Measurements from ENCODE around the gene CD69.
A peak's percentile ranks its signal among the peaks of the same experiment; 100 is the strongest.
"Not testable (repeated sequence)": the region's sequence is repeated elsewhere in the genome, so short reads cannot be mapped to it uniquely, and the experiment has no call there.

CD69 gene

GRCh38 chr12:9745199-9745598 is 15.5 kb downstream of the CD69 start:
- DNase-seq: no peak

- DNase-seq: no peak
Observed at GRCh38 chr12:9742661-9743060, 18.0 kb downstream of the CD69 start.

GRCh38 chr12:9741726-9742125 is 19.0 kb downstream of the CD69 start:
- no peak for DNase-seq

- no peak for DNase-seq
Observed at GRCh38 chr12:9740106-9740750, 20.5 kb downstream of the CD69 start.

- DNase-seq: not testable (repeated sequence)
Observed at GRCh38 chr12:9739404-9740105, 21.1 kb downstream of the CD69 start.

- not testable (repeated sequence) for DNase-seq
Observed at GRCh38 chr12:9738905-9739304, 21.8 kb downstream of the CD69 start.

- DNase-seq: peak; percentile 33 to 71 (median 69)
Observed at GRCh38 chr12:9736936-9737705, 23.6 kb downstream of the CD69 start.

- DNase-seq: peak in 2 of 3 donors; percentile 27 to 57
Observed at GRCh38 chr12:9735601-9736000, 25.1 kb downstream of the CD69 start.

GRCh38 chr12:9732921-9733461 is 27.7 kb downstream of the CD69 start, which contains the start of gene CLECL1:
Gene CLECL1 (minus strand): TSS chr12:9733097.
- peak; percentile 40 to 74 (median 53) for DNase-seq

- DNase-seq: peak; percentile 46 to 82 (median 72)
Observed at GRCh38 chr12:9731797-9732196, 28.9 kb downstream of the CD69 start.

- no peak for DNase-seq
Observed at GRCh38 chr12:9731393-9731792, 29.3 kb downstream of the CD69 start.

GRCh38 chr12:9730591-9730990 is 30.1 kb downstream of the CD69 start:
- DNase-seq: no peak

- DNase-seq: no peak
Observed at GRCh38 chr12:9730011-9730410, 30.7 kb downstream of the CD69 start.

- no peak for DNase-seq
Observed at GRCh38 chr12:9729082-9729481, 31.6 kb downstream of the CD69 start.

- DNase-seq: no peak
Observed at GRCh38 chr12:9727813-9728212, 32.9 kb downstream of the CD69 start.

- no peak for DNase-seq
Observed at GRCh38 chr12:9725213-9725870, 35.4 kb downstream of the CD69 start.

- DNase-seq: no peak
Observed at GRCh38 chr12:9724023-9724422, 36.7 kb downstream of the CD69 start.

GRCh38 chr12:9721394-9722092 is 39.2 kb downstream of the CD69 start:
- peak; percentile 62 to 83 (median 73) for DNase-seq

- DNase-seq: no peak
Observed at GRCh38 chr12:9719790-9720189, 40.9 kb downstream of the CD69 start.

GRCh38 chr12:9718968-9719367 is 41.7 kb downstream of the CD69 start:
- no peak for DNase-seq

- DNase-seq: no peak
Observed at GRCh38 chr12:9717070-9717925, 43.4 kb downstream of the CD69 start.
